ENCODE measurements around the gene EDN3.
"Not testable (repeated sequence)": the region's sequence is repeated elsewhere in the genome, so short reads cannot be mapped to it uniquely, and the experiment has no call there.

Gene EDN3

GRCh38 chr20:59351157-59352040 is 51.0 kb downstream of the EDN3 start:
- Histone ChIP-seq H3K9me3 (ENCODE audit: control insufficient read depth, low read length) (no peaks in the 10 kb centered on the region), H3K4me3 (ENCODE audit: extremely low read depth, insufficient read depth, low read length, poor library complexity, severe bottlenecking) (no peak overlapping the region), H3K4me1 (ENCODE audit: control insufficient read depth, insufficient read depth, low read length, poor library complexity, severe bottlenecking) (no peaks in the 10 kb centered on the region), H3K36me3 (ENCODE audit: control insufficient read depth, insufficient read depth, low read length) (no peaks in the 10 kb centered on the region), H3K27ac (ENCODE audit: low read depth, low read length, severe bottlenecking) (no peak overlapping the region)
- 86 to 93% methylated on average over 3 to 4 of the region's 10 CpGs for WGBS, 2 experiments (ENCODE audit: insufficient coverage in 2 of 2)

GRCh38 chr20:59352541-59352940 is 52.1 kb downstream of the EDN3 start:
- Histone ChIP-seq H3K36me3 (ENCODE audit: control insufficient read depth, insufficient read depth, low read length) (no peaks in the 10 kb centered on the region), H3K9me3 (ENCODE audit: control insufficient read depth, low read length) (no peaks in the 10 kb centered on the region), H3K4me1 (ENCODE audit: control insufficient read depth, insufficient read depth, low read length, poor library complexity, severe bottlenecking) (no peaks in the 10 kb centered on the region), H3K27ac (ENCODE audit: low read depth, low read length, severe bottlenecking) (no peak overlapping the region), H3K4me3 (ENCODE audit: extremely low read depth, insufficient read depth, low read length, poor library complexity, severe bottlenecking) (no peak overlapping the region)
- 60 to 83% methylated on average over 1 to 3 of the region's 4 CpGs for WGBS, 2 experiments (ENCODE audit: insufficient coverage in 2 of 2)

- 89 to 94% methylated on average over 5 to 9 of the region's 9 CpGs for WGBS, 2 experiments (ENCODE audit: insufficient coverage in 2 of 2)
- no peaks in the 10 kb centered on the region for H3K4me1 ChIP-seq (ENCODE audit: control insufficient read depth, insufficient read depth, low read length, poor library complexity, severe bottlenecking)
- no peaks in the 10 kb centered on the region for H3K36me3 ChIP-seq (ENCODE audit: control insufficient read depth, insufficient read depth, low read length)
- H3K9me3 ChIP-seq (ENCODE audit: control insufficient read depth, low read length) = no peaks in the 10 kb centered on the region
- H3K27ac ChIP-seq (ENCODE audit: low read depth, low read length, severe bottlenecking) = no peak overlapping the region
- H3K4me3 ChIP-seq (ENCODE audit: extremely low read depth, insufficient read depth, low read length, poor library complexity, severe bottlenecking) = no peak overlapping the region
Measured at GRCh38 chr20:59352990-59353389, 52.6 kb downstream of the EDN3 start.

- Histone ChIP-seq H3K27ac (ENCODE audit: low read depth, low read length, severe bottlenecking) (no peak overlapping the region), H3K4me1 (ENCODE audit: control insufficient read depth, insufficient read depth, low read length, poor library complexity, severe bottlenecking) (no peaks in the 10 kb centered on the region), H3K36me3 (ENCODE audit: control insufficient read depth, insufficient read depth, low read length) (no peaks in the 10 kb centered on the region), H3K9me3 (ENCODE audit: control insufficient read depth, low read length) (no peaks in the 10 kb centered on the region), H3K4me3 (ENCODE audit: extremely low read depth, insufficient read depth, low read length, poor library complexity, severe bottlenecking) (no peak overlapping the region)
- WGBS, 2 experiments (ENCODE audit: insufficient coverage in 2 of 2) = 85 to 100% methylated on average over 1 to 6 of the region's 6 CpGs
Measured at GRCh38 chr20:59354460-59354859, 54.0 kb downstream of the EDN3 start.

DNA sequence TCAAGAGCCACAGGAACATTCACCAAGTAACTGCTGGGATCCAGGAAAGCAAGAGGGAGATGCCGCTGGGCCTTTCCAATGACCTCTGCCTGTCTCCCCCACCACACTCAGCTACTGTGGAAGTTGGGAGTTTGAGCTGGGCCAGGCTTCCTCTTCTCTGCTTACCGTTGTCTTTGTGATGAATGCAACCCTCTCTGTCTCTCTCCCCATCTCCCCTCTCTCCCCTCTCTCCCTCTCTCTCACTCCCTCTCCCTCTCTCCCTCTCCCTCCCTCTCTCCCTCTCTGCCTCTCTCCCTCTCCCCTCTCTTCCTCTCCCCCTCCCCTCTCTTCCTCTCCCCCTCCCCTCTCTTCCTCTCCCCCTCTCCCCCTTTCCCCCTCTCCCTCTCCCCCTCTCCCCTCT is 54.8 kb downstream of the EDN3 start:
- Histone ChIP-seq H3K4me1 (ENCODE audit: control insufficient read depth, insufficient read depth, low read length, poor library complexity, severe bottlenecking) (no peaks in the 10 kb centered on the region), H3K36me3 (ENCODE audit: control insufficient read depth, insufficient read depth, low read length) (no peaks in the 10 kb centered on the region), H3K9me3 (ENCODE audit: control insufficient read depth, low read length) (no peaks in the 10 kb centered on the region), H3K4me3 (ENCODE audit: extremely low read depth, insufficient read depth, low read length, poor library complexity, severe bottlenecking) (no peak overlapping the region), H3K27ac (ENCODE audit: low read depth, low read length, severe bottlenecking) (no peak overlapping the region)
- WGBS, 2 experiments (ENCODE audit: insufficient coverage in 2 of 2) = 86% methylated on average over 1 to 2 of the region's 2 CpGs

DNA sequence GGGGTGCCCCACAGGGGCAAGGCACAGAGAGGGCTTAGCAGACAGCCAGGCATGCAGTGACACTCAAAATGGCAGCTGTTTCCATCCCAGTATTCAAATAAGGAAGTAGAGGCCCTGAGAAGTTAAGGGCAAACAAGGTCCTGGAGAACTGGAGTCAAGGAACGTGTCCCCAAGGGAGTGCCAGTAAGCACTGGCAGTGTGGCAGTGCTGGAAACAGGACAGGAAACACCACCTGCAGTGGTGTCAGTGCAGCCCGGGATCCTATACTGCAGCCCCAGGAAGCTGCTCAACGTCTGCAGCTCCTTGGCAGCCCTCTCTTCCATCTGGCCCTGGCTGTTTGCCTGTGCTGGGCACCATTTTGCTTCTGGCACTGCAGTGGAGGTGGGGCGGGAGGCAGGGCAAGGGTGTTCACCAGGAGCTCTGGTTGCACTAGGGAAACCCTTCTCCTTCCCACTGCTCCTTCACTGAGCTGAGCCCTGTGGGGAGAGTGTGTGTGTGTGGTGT is 56.3 kb downstream of the EDN3 start:
- Histone ChIP-seq H3K4me1 (ENCODE audit: control insufficient read depth, insufficient read depth, low read length, poor library complexity, severe bottlenecking) (no peaks in the 10 kb centered on the region), H3K9me3 (ENCODE audit: control insufficient read depth, low read length) (no peaks in the 10 kb centered on the region), H3K27ac (ENCODE audit: low read depth, low read length, severe bottlenecking) (no peak overlapping the region), H3K36me3 (ENCODE audit: control insufficient read depth, insufficient read depth, low read length) (no peaks in the 10 kb centered on the region), H3K4me3 (ENCODE audit: extremely low read depth, insufficient read depth, low read length, poor library complexity, severe bottlenecking) (no peak overlapping the region)
- 87 to 93% methylated on average over 3 to 4 of the region's 4 CpGs for WGBS, 2 experiments (ENCODE audit: insufficient coverage in 2 of 2)

DNA sequence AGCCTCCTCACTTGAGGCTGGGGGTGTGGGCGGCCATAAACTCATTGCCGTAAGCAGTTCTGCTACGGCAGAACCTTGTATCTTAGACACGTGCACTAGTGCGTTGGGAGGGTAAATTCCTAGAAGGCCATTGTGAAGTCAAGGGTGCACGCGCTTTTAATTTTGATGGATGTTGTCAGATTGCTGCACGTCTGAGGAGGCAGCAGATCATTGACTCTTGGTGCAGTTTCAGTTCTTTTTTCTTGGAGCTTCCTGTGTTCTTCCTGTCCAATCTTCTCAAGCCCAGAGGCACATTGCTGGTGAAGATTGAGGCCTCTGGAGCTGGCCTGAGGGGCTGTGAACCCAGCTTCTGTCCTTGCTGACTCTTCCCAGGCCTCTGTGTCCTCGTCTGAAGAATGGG is 58.4 kb downstream of the EDN3 start:
- not testable (repeated sequence) for H3K4me3 ChIP-seq (ENCODE audit: extremely low read depth, insufficient read depth, low read length, poor library complexity, severe bottlenecking); H3K4me1 ChIP-seq (ENCODE audit: control insufficient read depth, insufficient read depth, low read length, poor library complexity, severe bottlenecking); H3K9me3 ChIP-seq (ENCODE audit: control insufficient read depth, low read length); H3K36me3 ChIP-seq (ENCODE audit: control insufficient read depth, insufficient read depth, low read length); H3K27ac ChIP-seq (ENCODE audit: low read depth, low read length, severe bottlenecking)
- WGBS, 2 experiments (ENCODE audit: insufficient coverage in 2 of 2) = no CpG with 5 or more reads among the region's 9 CpGs

DNA sequence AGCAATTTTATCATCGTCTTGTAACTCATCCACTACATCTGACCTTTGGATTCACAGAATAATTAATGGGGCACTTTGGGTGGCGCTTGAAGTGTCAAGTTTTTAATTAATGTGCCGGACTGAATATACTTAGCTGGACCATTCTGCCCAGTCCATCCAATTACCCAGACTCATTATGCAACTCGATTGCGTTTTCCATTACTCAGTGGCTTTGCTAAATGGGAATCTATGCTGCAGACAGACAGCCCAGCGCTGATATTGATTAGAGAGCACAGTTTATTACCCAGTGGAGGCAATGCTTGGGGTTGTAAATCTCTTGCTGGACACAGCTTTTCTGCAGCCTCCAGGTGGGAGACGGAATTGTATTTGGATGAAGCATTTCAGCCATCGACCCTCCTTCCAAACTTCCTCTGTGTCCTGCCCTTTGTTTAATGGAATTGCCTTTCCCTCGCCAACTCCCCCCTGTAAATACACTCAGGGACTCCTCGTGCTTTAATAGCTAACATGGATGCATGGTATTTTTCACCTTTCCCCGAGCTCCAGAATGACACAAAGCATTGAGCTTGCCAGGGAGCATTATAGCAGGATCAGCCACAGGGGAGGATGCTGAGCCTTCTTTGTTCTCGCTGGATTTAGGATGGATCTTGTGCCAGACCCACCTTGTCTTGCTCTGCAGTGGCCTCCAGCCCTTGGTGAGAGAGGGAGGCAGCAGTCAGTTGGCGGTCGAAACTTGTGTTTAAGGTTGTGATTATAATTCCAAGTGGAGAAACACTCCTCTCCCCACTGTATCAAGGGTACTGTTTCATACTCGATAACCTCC is 59.7 kb downstream of the EDN3 start:
- Histone ChIP-seq H3K4me3 (ENCODE audit: extremely low read depth, insufficient read depth, low read length, poor library complexity, severe bottlenecking) (no peak overlapping the region), H3K27ac (ENCODE audit: low read depth, low read length, severe bottlenecking) (no peak overlapping the region), H3K4me1 (ENCODE audit: control insufficient read depth, insufficient read depth, low read length, poor library complexity, severe bottlenecking) (no peaks in the 10 kb centered on the region), H3K36me3 (ENCODE audit: control insufficient read depth, insufficient read depth, low read length) (no peaks in the 10 kb centered on the region), H3K9me3 (ENCODE audit: control insufficient read depth, low read length) (no peaks in the 10 kb centered on the region)
- WGBS, 2 experiments (ENCODE audit: insufficient coverage in 2 of 2) = 80 to 86% methylated on average over 8 to 9 of the region's 15 CpGs

GRCh38 chr20:59360934-59361333 is 60.5 kb downstream of the EDN3 start:
- Histone ChIP-seq H3K27ac (ENCODE audit: low read depth, low read length, severe bottlenecking) (no peak overlapping the region), H3K36me3 (ENCODE audit: control insufficient read depth, insufficient read depth, low read length) (no peaks in the 10 kb centered on the region), H3K4me1 (ENCODE audit: control insufficient read depth, insufficient read depth, low read length, poor library complexity, severe bottlenecking) (no peaks in the 10 kb centered on the region), H3K4me3 (ENCODE audit: extremely low read depth, insufficient read depth, low read length, poor library complexity, severe bottlenecking) (no peak overlapping the region), H3K9me3 (ENCODE audit: control insufficient read depth, low read length) (no peaks in the 10 kb centered on the region)
- 100% methylated on average over 3 to 4 of the region's 4 CpGs for WGBS, 2 experiments (ENCODE audit: insufficient coverage in 2 of 2)

GRCh38 chr20:59361411-59361810 is 61.0 kb downstream of the EDN3 start:
- 88 to 100% methylated on average over 3 to 4 of the region's 5 CpGs for WGBS, 2 experiments (ENCODE audit: insufficient coverage in 2 of 2)
- no peaks in the 10 kb centered on the region for H3K36me3 ChIP-seq (ENCODE audit: control insufficient read depth, insufficient read depth, low read length)
- no peaks in the 10 kb centered on the region for H3K4me1 ChIP-seq (ENCODE audit: control insufficient read depth, insufficient read depth, low read length, poor library complexity, severe bottlenecking)
- H3K4me3 ChIP-seq (ENCODE audit: extremely low read depth, insufficient read depth, low read length, poor library complexity, severe bottlenecking) = no peak overlapping the region
- no peak overlapping the region for H3K27ac ChIP-seq (ENCODE audit: low read depth, low read length, severe bottlenecking)
- no peaks in the 10 kb centered on the region for H3K9me3 ChIP-seq (ENCODE audit: control insufficient read depth, low read length)

Measured in mesodermal cell (in vitro differentiated cells).